Smooth muscle cell (in vitro differentiated cells): ENCODE results near the gene CHERP. TPM values are rescaled to one million over a fixed set of nuclear protein-coding genes. Genes with fewer than 3 reads are reported as not detected.

ENCODE experiments used
- DNase-seq: peaks from one replicate; lab custom pipeline; 2025; ENCODE audit not compliant: unreplicated experiment; lab: John Stamatoyannopoulos, UW
- H2AFZ ChIP-seq: fragments of 200-600 bp; sonication (generic); 2 replicates; pipeline ENCODE4 v1.6.0; 2016; ENCODE audit warnings: antibody characterized with exemption, low read depth, mild to moderate bottlenecking
- H3F3A ChIP-seq: fragments of 200-600 bp; sonication (generic); 2 replicates; pipeline ENCODE4 v1.6.0; 2017; ENCODE audit warnings: antibody characterized with exemption, low read depth
- H3K27ac ChIP-seq: fragments of 200-600 bp; sonication (generic); 2 replicates; pipeline ENCODE4 v1.5.1; 2016; ENCODE audit warnings: low read depth, mild to moderate bottlenecking
- H3K27me3 ChIP-seq: fragments of 200-600 bp; sonication (generic); 2 replicates; pipeline ENCODE4 v1.6.1; 2016; ENCODE audit warnings: low read depth, mild to moderate bottlenecking
- H3K36me3 ChIP-seq: fragments of 200-600 bp; sonication (generic); 2 replicates; pipeline ENCODE4 v1.5.1; 2016; ENCODE audit warnings: low read depth
- H3K4me1 ChIP-seq: fragments of 200-600 bp; sonication (generic); 2 replicates; pipeline ENCODE4 v1.5.1; 2016; ENCODE audit warnings: low read depth
- H3K4me2 ChIP-seq: fragments of 200-600 bp; sonication (generic); 2 replicates; pipeline ENCODE4 v1.6.0; 2016; ENCODE audit warnings: mild to moderate bottlenecking
- H3K4me3 ChIP-seq: fragments of 200-600 bp; sonication (generic); 2 replicates; pipeline ENCODE4 v1.5.1; 2016; ENCODE audit warnings: mild to moderate bottlenecking
- H3K79me2 ChIP-seq: fragments of 200-600 bp; sonication (generic); 2 replicates; pipeline ENCODE4 v1.6.0; 2016; ENCODE audit warnings: low read depth, mild to moderate bottlenecking
- H3K9ac ChIP-seq: fragments of 200-600 bp; sonication (generic); 2 replicates; pipeline ENCODE4 v1.6.0; 2016; ENCODE audit warnings: low read depth
- H3K9me3 ChIP-seq: fragments of 200-600 bp; sonication (generic); replicated peaks from 2 replicates; pipeline ENCODE4 v1.5.1; 2016; ENCODE audit warnings: low read depth
- H4K20me1 ChIP-seq: fragments of 200-600 bp; sonication (generic); 2 replicates; pipeline ENCODE4 v1.6.0; 2016; ENCODE audit warnings: low read depth
- CTCF ChIP-seq: fragments of 200-600 bp; sonication (generic); IDR thresholded peaks from 2 replicates; pipeline ENCODE4 v1.5.1; 2017; ENCODE audit warnings: borderline replicate concordance, mild to moderate bottlenecking, antibody characterized with exemption; ENCODE audit not compliant: insufficient read depth, poor library complexity, severe bottlenecking
- WGBS: methylation state at CpG from one replicate; pipeline ENCODE4 v1.1.7; 2016; ENCODE audit warnings: low lambda C conversion rate; 5-methylcytosine and 5-hydroxymethylcytosine counted together
- polyA plus RNA-seq: library from polyadenylated mRNA; unstranded; fragments of >200 nt; fragmentation: Nextera tagmentation; extraction: Ambion mirVana; gene quantifications from 2 replicates; pipeline ENCODE4 v1.2.1, GENCODE V29; 2016
- total RNA-seq: library from RNA; depleted of rRNA; stranded (reverse); fragments of >200 nt; gene quantifications from 2 replicates; pipeline ENCODE4 v1.2.3, GENCODE V29; 2014

CHERP gene
- total and polyA plus RNA-seq, 2 experiments from 2014 or later = 9.5 to 29.2 TPM

- no peak overlapping the region for H2AFZ ChIP-seq
- H3K9me3 ChIP-seq = no peaks in the 10 kb centered on the region
- peaks cover 30% of the 10 kb centered on the region for H3K79me2 ChIP-seq
- H3F3A ChIP-seq = no peaks in the 10 kb centered on the region
- no peak overlapping the region for H3K27ac ChIP-seq
- no peak overlapping the region for H3K4me3 ChIP-seq
- H3K36me3 ChIP-seq = peaks cover 13% of the 10 kb centered on the region
- H3K4me2 ChIP-seq = no peak overlapping the region
- no peak for TF ChIP-seq CTCF
- H3K4me1 ChIP-seq = peaks cover 5% of the 10 kb centered on the region
- H3K9ac ChIP-seq = no peak overlapping the region
- peaks cover 7% of the 10 kb centered on the region for H4K20me1 ChIP-seq
- 97% methylated on average over 5 of the region's 5 CpGs for WGBS
- no peaks in the 10 kb centered on the region for H3K27me3 ChIP-seq
- no peak for DNase-seq
These were observed 24.5 kb upstream of the CHERP start for GRCh38 chr19:16566702-16567101.

- TF ChIP-seq CTCF = no peak
- Histone ChIP-seq H3K4me2 (no peak overlapping the region), H3K9ac (no peak overlapping the region), H3K36me3 (peaks cover 13% of the 10 kb centered on the region), H3K9me3 (no peaks in the 10 kb centered on the region), H3K27ac (no peak overlapping the region), H2AFZ (no peak overlapping the region), H4K20me1 (peaks cover 7% of the 10 kb centered on the region), H3K79me2 (peaks cover 24% of the 10 kb centered on the region), H3F3A (no peaks in the 10 kb centered on the region), H3K4me3 (no peak overlapping the region), H3K4me1 (peaks cover 3% of the 10 kb centered on the region), H3K27me3 (no peaks in the 10 kb centered on the region)
- DNase-seq = no peak
- 98% methylated on average over 10 of the region's 10 CpGs for WGBS
These were observed 23.9 kb upstream of the CHERP start for GRCh38 chr19:16566161-16566560.

GRCh38 chr19:16564842-16565241 is 22.6 kb upstream of the CHERP start:
- Histone ChIP-seq H4K20me1 (peaks cover 10% of the 10 kb centered on the region), H3K4me1 (no peaks in the 10 kb centered on the region), H3F3A (no peaks in the 10 kb centered on the region), H3K4me3 (no peak overlapping the region), H3K79me2 (peaks cover 11% of the 10 kb centered on the region), H3K27ac (no peak overlapping the region), H3K9me3 (no peaks in the 10 kb centered on the region), H3K27me3 (no peaks in the 10 kb centered on the region), H3K36me3 (peaks cover 13% of the 10 kb centered on the region), H3K4me2 (no peak overlapping the region), H3K9ac (no peak overlapping the region), H2AFZ (no peak overlapping the region)
- no peak for DNase-seq
- WGBS = 93% methylated on average over 7 of the region's 7 CpGs
- no peak for TF ChIP-seq CTCF

- Histone ChIP-seq H3K4me2 (no peak overlapping the region), H3K4me1 (no peaks in the 10 kb centered on the region), H3K79me2 (no peaks in the 10 kb centered on the region), H3K9me3 (no peaks in the 10 kb centered on the region), H2AFZ (no peak overlapping the region), H3F3A (no peaks in the 10 kb centered on the region), H3K9ac (no peak overlapping the region), H3K27me3 (no peaks in the 10 kb centered on the region), H3K36me3 (peaks cover 17% of the 10 kb centered on the region), H3K4me3 (no peak overlapping the region), H4K20me1 (peaks cover 7% of the 10 kb centered on the region), H3K27ac (no peak overlapping the region)
- TF ChIP-seq CTCF = no peak
- DNase-seq = no peak
- 97% methylated on average over 6 of the region's 6 CpGs for WGBS
These were observed 20.4 kb upstream of the CHERP start for GRCh38 chr19:16562608-16563025.
